ENCODE measurements around the gene TMEM255A. TPM values are rescaled to one million over a fixed set of nuclear protein-coding genes. Genes with fewer than 3 reads are reported as not detected.

The TMEM255A gene
- polyA plus RNA-seq, 1 of the 3 experiments (the other 2 are of a cell fraction): 0.08 TPM

DNA sequence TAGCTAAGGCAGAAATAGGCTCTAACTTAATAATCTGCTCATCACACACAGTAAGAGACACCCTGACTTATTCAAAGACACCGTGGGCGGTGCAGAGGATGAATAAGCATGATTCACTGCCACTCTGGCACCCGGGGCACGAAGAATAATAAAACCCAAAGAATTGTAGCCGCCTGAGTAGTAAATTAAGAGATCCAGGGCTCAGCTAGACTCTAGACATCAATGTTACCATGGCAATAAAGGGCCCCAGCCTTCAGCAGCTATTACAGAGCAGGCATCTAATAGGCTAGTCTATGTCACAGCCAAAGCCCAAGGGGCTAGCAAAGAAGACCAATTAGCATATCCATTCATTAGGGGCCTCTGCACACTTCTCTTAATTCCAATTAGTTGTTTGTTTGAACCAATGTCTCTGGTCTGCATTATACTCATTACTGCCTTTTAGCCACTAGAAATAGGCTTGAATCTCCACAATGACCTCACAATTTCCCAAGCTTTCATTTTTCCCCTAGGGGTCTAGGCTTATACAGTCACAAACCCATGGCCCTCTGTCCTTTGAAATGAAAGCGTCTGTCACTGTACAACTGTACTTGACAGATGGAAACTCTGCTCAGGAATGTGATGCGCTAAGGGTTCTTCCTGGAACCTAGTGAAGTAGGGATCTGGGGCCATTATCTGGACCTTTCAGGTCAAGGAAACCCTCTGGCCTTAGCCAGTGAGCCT is 47.6 kb upstream of the TMEM255A start (continued):
- TF ChIP-seq REST (IDR thresholded peaks at IDR 0.05; ENCODE audit: low read depth, low read length) (no peak), RXRA (IDR thresholded peaks at IDR 0.05; ENCODE audit: borderline replicate concordance, low read depth) (no peak), EZH2phosphoT487 (IDR thresholded peaks at IDR 0.05; ENCODE audit: borderline replicate concordance, low read depth) (no peak), MXI1 (IDR thresholded peaks at IDR 0.05; ENCODE audit: low read depth, low read length) (no peak), FOSL2 (IDR thresholded peaks at IDR 0.05; ENCODE audit: borderline replicate concordance, low read depth) (no peak), FOXM1 (IDR thresholded peaks at IDR 0.05; ENCODE audit: low read depth) (no peak), YY1 (IDR thresholded peaks at IDR 0.05; ENCODE audit: low read depth) (no peak)
- TF ChIP-seq, protein P1, sequence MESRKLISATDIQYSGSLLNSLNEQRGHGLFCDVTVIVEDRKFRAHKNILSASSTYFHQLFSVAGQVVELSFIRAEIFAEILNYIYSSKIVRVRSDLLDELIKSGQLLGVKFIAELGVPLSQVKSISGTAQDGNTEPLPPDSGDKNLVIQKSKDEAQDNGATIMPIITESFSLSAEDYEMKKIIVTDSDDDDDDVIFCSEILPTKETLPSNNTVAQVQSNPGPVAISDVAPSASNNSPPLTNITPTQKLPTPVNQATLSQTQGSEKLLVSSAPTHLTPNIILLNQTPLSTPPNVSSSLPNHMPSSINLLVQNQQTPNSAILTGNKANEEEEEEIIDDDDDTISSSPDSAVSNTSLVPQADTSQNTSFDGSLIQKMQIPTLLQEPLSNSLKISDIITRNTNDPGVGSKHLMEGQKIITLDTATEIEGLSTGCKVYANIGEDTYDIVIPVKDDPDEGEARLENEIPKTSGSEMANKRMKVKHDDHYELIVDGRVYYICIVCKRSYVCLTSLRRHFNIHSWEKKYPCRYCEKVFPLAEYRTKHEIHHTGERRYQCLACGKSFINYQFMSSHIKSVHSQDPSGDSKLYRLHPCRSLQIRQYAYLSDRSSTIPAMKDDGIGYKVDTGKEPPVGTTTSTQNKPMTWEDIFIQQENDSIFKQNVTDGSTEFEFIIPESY (IDR thresholded peaks at IDR 0.05; ENCODE audit: borderline replicate concordance, low read depth): no peak
- TF ChIP-seq, protein P2, sequence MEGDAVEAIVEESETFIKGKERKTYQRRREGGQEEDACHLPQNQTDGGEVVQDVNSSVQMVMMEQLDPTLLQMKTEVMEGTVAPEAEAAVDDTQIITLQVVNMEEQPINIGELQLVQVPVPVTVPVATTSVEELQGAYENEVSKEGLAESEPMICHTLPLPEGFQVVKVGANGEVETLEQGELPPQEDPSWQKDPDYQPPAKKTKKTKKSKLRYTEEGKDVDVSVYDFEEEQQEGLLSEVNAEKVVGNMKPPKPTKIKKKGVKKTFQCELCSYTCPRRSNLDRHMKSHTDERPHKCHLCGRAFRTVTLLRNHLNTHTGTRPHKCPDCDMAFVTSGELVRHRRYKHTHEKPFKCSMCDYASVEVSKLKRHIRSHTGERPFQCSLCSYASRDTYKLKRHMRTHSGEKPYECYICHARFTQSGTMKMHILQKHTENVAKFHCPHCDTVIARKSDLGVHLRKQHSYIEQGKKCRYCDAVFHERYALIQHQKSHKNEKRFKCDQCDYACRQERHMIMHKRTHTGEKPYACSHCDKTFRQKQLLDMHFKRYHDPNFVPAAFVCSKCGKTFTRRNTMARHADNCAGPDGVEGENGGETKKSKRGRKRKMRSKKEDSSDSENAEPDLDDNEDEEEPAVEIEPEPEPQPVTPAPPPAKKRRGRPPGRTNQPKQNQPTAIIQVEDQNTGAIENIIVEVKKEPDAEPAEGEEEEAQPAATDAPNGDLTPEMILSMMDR (IDR thresholded peaks at IDR 0.05): no peak

GRCh38 chrX:120357186-120357585 is 45.9 kb upstream of the TMEM255A start:
- CTCF ChIA-PET: no interaction called here
- Histone ChIP-seq H3K9me3 (no peaks in the 10 kb centered on the region), H3K4me1 (ENCODE audit: control insufficient read depth in 1 of 2, insufficient read depth in 2 of 2, low read depth in 1 of 2, low read length in 1 of 2) (no peaks in the 10 kb centered on the region), H3K4me2 (no peak overlapping the region), H3K4me3 (ENCODE audit: low read depth in 2 of 2, low read length in 1 of 2) (no peak overlapping the region), H3K9ac (no peak overlapping the region), H3K27me3 (ENCODE audit: insufficient read depth) (peaks cover 7% of the 10 kb centered on the region; the same call in 1 of the 2 replicates), H3K9me2 (no peaks in the 10 kb centered on the region), H3K27ac (ENCODE audit: low read depth in 2 of 2, low read length in 1 of 2) (no peak overlapping the region), H3K79me2 (ENCODE audit: insufficient read depth) (no peaks in the 10 kb centered on the region), H2AFZ (ENCODE audit: low read depth) (no peak overlapping the region), H3F3A (replicated peaks; ENCODE audit: insufficient read depth) (no peaks in the 10 kb centered on the region), H4K20me1 (ENCODE audit: insufficient read depth) (no peaks in the 10 kb centered on the region), H3K36me3 (replicated peaks in 1 of 2; ENCODE audit: control insufficient read depth in 1 of 2, insufficient read depth in 2 of 2, low read length in 1 of 2) (no peaks in the 10 kb centered on the region)
- POLR2A ChIA-PET: no interaction called here
- TF ChIP-seq FOXJ3 (CRISPR knock-in tag; IDR thresholded peaks at IDR 0.05): no peak
- TF ChIP-seq TEAD4 (IDR thresholded peaks at IDR 0.05; ENCODE audit: borderline replicate concordance, insufficient read depth): no peak
- TF ChIP-seq GATA2 (CRISPR knock-in tag; IDR thresholded peaks at IDR 0.05): no peak
- no peak for TF ChIP-seq JUND (IDR thresholded peaks at IDR 0.05)
- TF ChIP-seq POLR2AphosphoS5 (IDR thresholded peaks at IDR 0.05; ENCODE audit: low read depth, low read length): no peak
- TF ChIP-seq RAD21 (IDR thresholded peaks at IDR 0.05; ENCODE audit: low read length): no peak
- WGBS (ENCODE audit: low lambda C conversion rate): 9% methylated on average over 2 of the region's 2 CpGs
- DNase-seq: no peak
